SKM-1 treated with dmso at 0.1 percent for 144 hours (cell line): ENCODE data around the gene CAAP1.
"Not testable (repeated sequence)": the region's sequence is repeated elsewhere in the genome, so short reads cannot be mapped to it uniquely, and the experiment has no call there.

ENCODE experiments used
- DNase-seq: peaks from one replicate; lab custom pipeline; 2025; ENCODE audit not compliant: unreplicated experiment; lab: John Stamatoyannopoulos, UW

Gene CAAP1

DNA sequence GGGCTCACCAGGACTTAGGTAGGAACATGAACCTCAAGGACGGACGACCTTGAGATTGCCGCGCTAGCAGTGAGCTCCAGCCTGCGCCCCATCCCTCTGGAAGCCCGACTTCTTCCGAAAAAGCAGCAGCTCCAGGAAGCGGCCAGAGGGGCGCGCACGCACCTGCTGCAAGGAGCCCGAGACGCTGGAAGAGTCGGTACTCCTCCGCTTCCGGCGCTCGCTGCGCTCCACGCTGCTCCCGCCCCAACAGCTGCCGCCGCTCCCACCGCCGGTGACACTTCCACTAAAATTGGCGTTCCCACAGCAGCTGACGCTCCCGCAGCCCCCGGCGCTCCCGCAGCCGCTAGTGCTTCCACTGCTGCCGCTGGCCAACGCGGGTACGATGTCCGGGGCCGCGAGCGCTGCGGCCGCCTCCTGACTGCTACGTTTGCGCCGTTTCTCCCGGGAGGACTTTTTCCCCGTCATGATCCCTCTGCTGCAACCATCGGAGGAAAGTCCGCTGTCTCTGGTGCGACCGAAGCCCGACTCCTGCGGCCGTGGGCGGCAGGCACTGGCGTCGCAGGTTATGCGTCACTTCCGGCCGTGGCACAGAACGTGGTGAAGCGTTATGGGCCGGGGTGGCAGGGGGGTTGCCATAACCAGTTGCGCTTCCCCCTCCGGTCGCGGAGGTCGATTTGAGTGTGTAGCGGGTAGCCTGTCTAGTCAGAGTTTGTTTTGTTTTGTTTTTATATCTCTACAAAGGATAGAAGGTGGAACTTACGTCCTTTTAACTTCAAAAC, at the start of gene CAAP1:
CAAP1 (minus strand) TSS at position 552 of the 779 bp plus-strand sequence; CDS start at position 465, 87 bp downstream.
- DNase-seq, result peak; percentile 88

- no peak for DNase-seq
Observed at GRCh38 chr9:26940779-26941178, 48.2 kb upstream of the CAAP1 start.

GRCh38 chr9:26939955-26940711, 47.5 kb upstream of the CAAP1 start:
- DNase-seq, result no peak

DNA sequence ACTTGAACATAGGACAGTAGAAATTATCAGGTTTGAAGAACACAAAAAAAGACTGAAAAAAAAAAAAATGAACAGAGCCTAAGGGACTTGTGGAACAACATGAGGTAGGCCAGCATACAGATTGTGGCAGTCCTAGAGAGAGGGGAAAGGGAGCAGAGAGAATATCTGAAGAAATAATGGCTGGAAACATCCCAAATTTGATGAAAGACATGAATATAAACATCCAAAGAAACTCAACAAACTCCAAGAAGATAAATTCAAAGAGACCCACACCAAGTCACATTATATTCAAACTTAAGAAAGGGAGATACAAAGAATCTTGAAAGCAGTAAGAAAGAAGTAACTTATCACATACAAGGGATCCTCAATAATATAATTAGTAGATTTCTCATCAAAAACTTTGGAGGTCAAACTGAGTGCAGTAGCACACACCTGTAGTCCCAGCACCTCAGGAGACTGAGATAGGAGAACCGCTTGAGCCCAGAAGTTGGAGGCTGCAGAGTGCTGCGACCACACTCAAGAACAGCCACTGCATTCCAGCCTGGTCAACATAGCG, 45.3 kb upstream of the CAAP1 start:
- no peak for DNase-seq

GRCh38 chr9:26935847-26936246, 43.2 kb upstream of the CAAP1 start:
- no peak for DNase-seq

DNA sequence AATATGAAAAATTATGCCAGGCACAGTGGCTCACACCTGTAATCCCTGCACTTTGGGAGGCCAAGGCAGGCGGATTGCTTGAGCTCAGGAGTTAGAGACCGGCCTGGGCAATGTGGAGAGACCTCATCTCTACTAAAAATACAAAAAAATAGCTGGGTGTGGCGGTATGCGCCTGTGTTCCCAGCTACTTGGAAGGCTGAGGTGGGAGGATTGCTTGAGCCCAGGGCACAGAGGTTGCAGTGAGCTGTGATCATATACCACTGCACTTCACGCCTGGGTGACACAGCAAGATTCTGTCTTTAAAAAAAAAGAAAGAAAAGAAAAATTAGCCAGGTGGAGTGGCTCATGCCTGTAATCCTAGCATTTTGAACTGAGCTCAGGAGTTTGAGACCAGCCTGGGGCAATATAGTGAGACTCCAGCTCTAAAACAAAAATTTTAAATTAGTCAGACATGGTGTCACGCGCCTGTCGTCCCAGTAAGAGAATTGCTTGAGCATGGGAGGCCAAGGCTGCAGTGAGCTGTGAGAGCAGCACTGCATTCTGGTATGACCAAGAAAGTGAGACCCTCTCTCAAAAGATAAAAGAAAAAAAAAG, 36.4 kb upstream of the CAAP1 start:
- DNase-seq, result no peak

DNA sequence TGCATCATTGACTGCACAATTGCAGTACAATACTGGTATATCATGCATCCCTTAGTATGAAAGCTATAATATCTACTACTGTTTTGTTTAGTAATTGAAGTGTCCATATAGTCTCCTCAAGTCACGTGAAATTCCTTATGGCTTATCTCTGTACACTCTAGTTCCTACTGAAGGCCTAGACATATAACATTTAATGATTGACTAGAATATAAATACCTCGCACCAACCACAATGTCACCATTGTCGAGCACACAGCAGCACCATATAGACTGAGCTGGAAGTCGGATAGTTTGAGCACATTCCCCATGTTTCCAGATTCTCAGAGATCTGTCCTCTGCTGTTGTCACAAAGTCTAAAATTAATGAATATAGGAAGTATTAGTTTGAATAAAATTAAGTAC, 33.0 kb upstream of the CAAP1 start:
- no peak for DNase-seq

- no peak for DNase-seq
Observed at GRCh38 chr9:26919698-26920097, 27.1 kb upstream of the CAAP1 start.

GRCh38 chr9:26913138-26913668, 20.6 kb upstream of the CAAP1 start:
- no peak for DNase-seq

DNA sequence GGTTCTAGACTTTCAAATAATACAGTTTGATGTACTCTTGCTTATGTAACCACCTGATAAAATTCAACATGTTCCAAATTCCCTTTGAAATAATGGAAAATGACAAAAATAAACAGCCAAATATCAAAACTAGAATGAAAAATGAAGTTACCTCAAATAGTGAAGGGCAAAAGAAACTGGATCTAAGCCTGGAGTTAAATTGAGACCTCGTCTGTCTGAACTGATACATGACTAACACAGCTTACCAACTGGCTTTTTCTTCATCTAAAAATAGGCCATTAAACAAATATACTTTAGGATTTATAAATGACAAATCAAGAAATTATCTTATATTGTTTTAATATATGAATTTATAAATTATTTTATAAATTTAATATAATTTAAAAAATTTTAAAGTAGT, 12.1 kb upstream of the CAAP1 start:
- no peak for DNase-seq

DNA sequence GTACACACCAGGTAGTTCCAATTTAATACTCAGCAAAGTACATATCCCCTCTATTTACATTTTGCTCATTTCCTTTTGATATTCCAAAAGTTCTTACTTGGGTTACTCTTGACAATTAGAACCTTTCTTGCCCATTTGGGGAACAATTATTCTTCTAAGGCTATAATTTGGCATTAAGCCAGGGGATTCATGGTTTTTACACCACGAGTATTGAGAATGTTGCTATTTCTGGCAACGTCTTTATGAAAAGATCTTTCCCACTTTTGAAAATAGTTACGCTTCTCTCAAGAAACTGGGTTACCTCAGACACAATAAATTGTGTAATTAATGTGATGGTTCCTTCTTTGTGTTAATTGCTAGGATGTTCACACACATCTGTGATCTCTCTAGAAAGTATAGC, 11.5 kb upstream of the CAAP1 start:
- DNase-seq, result no peak

- DNase-seq, result no peak
Observed at GRCh38 chr9:26893030-26893676, 551 bp upstream of the CAAP1 start.

DNA sequence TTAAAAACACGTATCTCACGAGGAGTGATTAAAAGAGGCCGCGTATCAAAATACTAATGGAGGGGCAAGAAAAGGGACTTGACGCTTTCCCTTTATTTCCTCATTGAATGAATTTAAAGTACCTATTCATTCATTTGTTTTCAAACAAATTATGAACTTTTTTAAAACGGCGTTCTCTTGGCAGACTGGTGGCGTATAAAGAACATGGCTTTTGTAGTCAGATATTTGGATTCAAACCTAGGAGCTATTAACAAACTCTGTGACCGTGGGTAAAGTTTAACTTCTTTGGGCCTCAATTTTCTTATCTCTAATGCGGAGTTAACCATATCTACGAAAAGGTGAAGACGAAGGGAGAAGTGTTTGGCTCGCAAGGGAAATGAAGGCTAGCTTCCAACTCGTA, 876 bp downstream of the CAAP1 start:
- no peak for DNase-seq

DNA sequence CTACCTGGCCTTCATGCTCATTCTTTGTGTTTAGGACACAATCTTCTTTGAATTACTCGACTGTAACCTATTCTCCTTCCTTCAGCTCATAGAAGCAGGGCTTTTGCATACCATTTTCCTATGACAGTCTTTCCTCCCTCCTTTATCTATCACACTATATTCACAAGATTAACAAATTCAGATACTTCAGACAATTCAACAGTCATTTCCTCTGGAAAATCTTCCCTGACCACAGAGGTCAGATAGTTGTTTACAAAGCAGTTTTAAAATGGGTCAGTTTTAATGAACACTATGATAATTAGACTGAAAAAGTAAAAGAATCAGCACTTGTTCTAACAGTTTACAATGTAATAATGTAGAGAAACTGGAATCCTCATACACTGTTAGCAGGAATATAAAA, 4.3 kb downstream of the CAAP1 start:
- DNase-seq, result no peak

GRCh38 chr9:26882154-26882553, 10.4 kb downstream of the CAAP1 start:
- no peak for DNase-seq

GRCh38 chr9:26880262-26880661, 12.3 kb downstream of the CAAP1 start:
- DNase-seq, result no peak

DNA sequence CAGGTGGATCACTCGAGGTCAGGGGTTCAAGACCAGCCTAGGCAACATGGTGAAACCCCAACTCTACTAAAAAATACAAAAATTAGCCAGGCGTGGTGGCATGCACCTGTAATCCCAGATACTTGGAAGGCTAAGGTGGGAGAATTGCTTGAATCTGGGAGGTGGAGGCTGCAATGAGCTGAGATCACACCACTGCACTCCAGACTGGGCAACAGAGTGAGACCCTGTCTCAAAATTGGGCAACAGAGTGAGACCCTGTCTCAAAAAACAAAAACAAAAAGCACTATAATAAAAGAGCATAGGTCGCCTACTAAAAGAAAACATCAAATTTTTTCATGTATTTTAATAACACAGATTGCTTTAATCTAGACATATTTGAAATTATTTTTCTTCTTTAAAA, 17.4 kb downstream of the CAAP1 start:
- DNase-seq, result not testable (repeated sequence)

DNA sequence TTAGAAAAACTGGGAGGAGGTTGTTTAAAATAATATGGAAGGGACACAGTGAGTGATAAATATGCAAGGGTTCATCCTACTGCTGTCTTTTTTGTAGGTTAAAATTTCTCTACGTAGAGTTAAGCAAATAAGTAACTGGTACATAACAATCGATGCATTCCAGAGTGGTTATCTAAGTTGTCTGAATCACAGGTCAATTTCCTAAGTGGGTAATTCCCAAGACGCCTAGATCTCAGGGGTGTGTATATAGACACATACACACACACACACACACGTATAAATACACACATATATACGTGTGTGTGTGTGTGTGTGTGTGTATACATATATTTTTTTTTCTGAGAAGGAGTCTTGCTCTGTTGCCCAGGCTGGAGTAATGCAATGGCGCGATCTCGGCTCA, 22.3 kb downstream of the CAAP1 start:
- DNase-seq, result no peak

DNA sequence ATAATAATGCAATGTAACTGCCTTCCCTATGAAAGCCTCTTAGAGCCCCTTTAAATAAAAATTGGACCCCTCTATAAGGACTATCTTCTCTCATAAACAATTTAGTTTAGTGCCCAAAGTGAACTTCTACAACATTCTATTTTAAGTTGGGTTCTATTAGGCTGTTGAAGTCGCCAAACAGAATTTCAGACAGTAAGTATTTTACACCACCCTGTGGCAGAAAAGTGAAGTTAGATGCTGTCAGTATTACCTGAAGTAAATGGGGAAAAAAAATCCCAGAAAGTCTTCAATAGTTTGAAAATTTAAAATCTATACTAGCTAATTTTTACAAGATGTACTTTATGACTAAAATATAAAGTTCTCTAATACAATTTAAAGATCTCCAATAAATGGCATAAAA, 29.5 kb downstream of the CAAP1 start:
- no peak for DNase-seq

- peak; percentile 58 for DNase-seq
Observed at GRCh38 chr9:26856413-26857032, 36.1 kb downstream of the CAAP1 start.

GRCh38 chr9:26850995-26851394, 41.6 kb downstream of the CAAP1 start:
- no peak for DNase-seq
